HT1080 (cell line): ENCODE results near the gene APOF. TPM values are rescaled to one million over a fixed set of nuclear protein-coding genes. Genes with fewer than 3 reads are reported as not detected.
"Not testable (repeated sequence)": the region's sequence is repeated elsewhere in the genome, so short reads cannot be mapped to it uniquely, and the experiment has no call there.

ENCODE experiments used
- DNase-seq: peaks from one replicate; pipeline ENCODE4 v3.0.0-alpha.2; 2015; ENCODE audit warnings: low read depth
- polyA plus RNA-seq, 2 experiments: library from polyadenylated mRNA; depleted of rRNA; stranded (reverse); fragments of >200 nt; gene quantifications; 2 replicates each; pipeline ENCODE4 v1.2.3, GENCODE V29; 2015
- total RNA-seq: library from RNA; depleted of rRNA; stranded (reverse); fragments of >200 nt; shearing (Covaris generic); gene quantifications from 2 replicates; pipeline ENCODE4 v1.2.3, GENCODE V29; 2014; rRNA removed

The APOF gene
- total RNA-seq: not detected in 2 replicates
- polyA plus RNA-seq (2015; cell fraction: cytosol; rRNA removed): not detected in 2 replicates
- not detected in 2 replicates for polyA plus RNA-seq (2015; cell fraction: nucleus; rRNA removed)

GRCh38 chr12:56362130-56363059, at the start of gene APOF:
Gene APOF (minus strand): TSS chr12:56362857. CDS start chr12:56362745, 112 bp downstream.
- DNase-seq: no peak

GRCh38 chr12:56411781-56412639, 49.4 kb upstream of the APOF start:
- DNase-seq: no peak

DNA sequence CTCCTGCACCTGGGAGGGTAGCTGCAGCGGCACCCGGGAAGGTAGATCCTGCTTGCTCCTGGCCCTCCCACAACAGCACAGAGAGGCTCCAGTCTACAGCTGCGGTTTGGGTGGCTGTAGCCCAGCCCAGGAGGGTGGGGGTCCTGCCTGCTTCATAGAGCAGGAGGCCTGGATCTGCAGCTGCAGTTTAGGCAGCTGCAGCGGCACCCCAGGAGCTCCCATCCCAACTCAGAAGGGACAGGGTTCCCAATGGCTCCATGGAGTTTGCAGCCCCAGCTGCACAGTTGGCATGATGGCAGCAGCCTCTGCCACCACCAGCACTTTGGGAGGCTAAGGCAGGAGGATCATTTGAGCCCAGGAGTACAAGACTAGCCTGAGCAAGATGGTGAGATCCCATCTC, 48.1 kb upstream of the APOF start:
- DNase-seq: no peak

DNA sequence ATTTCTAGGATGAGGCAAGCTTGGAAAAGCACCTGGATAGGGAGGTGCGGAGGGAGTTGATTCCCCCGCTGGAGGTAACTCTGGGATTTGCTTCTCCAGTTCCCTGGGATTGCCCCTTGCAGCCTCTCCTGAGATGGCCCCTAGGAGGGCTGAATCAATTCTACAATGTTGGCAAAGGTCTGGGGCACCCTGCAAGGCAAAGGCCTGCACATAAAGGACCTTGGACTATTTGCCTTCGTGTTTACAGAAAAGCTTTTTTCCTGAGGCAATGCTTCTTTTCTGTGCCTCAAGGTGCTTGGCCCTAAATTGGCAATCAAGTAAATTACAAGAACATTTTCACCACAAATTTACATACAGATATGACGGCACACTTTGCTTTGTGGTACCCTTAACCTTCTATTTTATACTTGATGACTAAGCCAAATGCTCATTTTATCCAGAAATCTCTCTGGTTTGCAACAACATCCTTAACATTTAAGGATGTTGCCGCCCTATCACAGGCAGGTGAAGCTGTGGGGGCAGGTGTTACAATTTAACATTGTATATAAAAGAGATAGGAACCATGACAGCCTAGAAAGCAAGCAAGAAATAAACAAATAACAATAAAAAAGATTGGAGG, 46.3 kb upstream of the APOF start:
- DNase-seq: no peak

GRCh38 chr12:56404227-56404626, 41.6 kb upstream of the APOF start:
- not testable (repeated sequence) for DNase-seq

GRCh38 chr12:56401612-56402011, 39.0 kb upstream of the APOF start:
- DNase-seq: not testable (repeated sequence)

- DNase-seq: not testable (repeated sequence)
Observed at GRCh38 chr12:56401125-56401524, 38.5 kb upstream of the APOF start.

GRCh38 chr12:56399466-56399865, 36.8 kb upstream of the APOF start:
- not testable (repeated sequence) for DNase-seq

DNA sequence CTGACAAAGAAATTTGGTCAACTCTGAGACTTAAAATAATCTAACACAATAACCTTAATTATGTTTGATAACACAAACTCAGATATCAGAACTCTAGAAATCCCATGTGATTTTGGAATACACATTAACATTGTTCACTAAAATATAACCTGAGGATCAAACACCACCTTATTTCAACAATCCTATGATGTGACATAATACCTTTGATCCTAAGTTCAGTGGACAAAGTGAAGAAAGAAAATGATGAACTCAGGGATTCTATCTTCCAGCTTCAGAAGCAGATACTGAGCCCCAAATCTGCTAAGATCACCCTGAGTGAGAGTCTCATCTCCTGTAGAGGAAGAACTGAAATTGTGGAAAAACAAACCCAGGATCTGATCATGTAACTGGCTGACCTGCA, 35.7 kb upstream of the APOF start:
- DNase-seq: no peak

DNA sequence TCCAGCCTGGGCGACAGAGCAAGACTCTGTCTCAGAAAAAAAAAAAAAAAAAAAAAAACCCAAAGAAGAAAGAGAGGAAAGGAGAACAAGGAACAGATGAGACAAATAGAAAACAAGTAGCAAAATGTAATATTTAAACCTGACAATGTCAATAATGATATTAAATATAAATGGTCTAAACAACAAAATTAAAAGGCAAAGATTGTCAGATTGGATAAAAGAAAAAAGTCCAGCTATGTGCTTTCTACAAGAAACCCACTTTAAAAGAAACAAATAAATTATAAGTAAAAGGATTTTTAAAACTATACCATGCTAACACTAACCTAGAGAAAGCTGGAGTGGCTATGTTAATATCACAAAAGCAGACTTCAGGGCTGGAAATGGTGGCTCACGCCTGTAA, 29.7 kb upstream of the APOF start:
- DNase-seq: no peak

DNA sequence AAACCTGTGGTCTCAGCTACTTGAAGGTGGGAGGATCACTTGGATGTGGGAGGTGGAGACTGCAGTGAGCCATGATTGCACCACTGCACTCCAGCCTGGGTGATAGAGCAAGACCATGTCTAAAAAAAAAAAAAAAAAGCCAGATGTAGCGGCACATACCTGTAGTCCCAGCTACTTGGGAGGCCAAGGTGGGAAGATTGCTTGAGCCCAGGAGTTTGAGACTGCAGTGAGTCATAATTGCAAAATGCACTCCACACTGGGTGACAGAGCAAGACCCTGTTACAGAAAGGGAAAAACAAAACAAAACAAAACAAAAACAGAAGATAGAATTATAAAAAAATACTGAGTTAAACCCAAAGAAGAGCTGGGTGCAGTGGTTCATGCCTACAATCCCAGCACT, 29.1 kb upstream of the APOF start:
- no peak for DNase-seq

GRCh38 chr12:56389412-56389811, 26.8 kb upstream of the APOF start:
- no peak for DNase-seq

DNA sequence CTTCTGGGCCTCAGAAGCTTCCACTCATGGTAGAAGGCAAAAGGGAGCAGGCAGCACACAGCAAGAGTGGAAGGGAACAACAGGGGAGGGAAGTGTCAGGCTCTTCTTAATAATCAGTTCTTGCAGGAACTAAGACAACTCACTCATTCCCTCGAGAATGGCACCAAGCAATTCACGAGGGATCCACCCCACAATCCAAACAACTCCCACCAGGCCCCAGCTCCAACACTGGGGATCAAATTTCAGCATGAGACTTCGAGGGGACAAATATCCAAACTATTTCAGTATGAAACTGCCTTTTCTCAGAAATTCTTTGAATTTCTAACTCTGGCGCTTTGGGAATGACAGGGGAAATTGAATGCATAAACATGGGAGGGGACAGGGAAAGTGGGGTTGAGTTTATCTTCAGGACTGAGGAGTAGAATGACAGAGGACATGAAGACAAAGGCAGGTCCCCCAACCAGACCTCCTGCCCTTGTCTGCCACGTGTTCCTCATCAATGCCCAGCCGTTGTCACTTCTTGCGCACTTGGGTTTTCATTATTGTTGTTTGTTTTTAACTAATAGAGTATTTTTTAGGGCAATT, 24.6 kb upstream of the APOF start:
- no peak for DNase-seq

DNA sequence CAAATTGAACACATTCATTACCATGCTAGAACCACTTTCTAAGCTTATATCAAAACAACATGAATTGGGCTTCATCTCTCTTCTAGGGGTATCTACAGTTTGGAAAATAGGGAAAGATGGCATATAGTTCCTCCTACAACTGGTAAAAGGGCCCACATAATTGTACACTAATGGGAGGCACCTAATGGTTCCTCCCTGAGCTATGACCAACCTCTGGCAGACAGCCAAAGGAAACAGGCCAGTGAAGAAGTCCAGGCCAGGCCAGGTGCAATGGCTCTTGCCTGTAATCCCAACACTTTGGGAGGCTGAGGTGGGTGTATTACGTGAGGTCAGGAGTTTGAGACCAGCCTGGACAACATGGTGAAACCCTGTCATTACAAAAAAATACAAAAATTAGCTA, 23.2 kb upstream of the APOF start:
- no peak for DNase-seq

DNA sequence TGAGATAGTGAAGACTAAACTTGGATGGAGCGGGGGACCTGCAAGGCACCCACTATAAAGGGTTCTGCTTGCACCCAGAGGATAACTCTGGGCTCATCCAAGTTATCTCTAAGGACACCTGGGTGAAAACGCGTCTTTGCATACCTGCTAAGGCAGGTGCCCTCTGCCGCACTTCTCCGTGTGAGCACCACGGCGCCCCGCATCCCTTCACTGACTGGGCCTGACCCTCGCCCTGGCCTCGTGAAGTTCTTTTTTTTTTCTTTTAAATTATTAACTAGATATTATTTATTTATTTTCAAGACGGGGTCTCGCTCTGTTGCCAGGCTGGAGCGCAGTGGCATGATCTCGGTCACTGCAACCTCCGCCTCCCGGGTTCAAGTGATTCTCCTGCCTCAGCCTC, 20.0 kb upstream of the APOF start:
- DNase-seq: no peak

DNA sequence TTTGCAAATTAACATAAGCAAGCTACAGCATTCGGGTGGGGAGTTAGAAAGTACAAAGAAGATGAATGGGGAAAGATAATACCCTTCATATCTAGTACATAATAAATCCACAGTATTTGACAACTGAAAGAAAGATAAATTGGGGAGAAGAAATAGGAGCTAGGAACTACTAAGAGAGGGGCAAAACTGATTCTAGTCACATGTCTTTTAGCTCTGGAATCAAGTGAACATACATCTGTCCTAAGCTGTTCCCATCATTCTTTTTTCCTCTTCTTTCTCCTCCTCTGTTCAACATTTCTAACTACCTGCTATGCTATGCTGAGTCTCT, 15.3 kb upstream of the APOF start:
- DNase-seq: no peak

GRCh38 chr12:56377310-56377988, 14.8 kb upstream of the APOF start:
- DNase-seq: peak; percentile 60

DNA sequence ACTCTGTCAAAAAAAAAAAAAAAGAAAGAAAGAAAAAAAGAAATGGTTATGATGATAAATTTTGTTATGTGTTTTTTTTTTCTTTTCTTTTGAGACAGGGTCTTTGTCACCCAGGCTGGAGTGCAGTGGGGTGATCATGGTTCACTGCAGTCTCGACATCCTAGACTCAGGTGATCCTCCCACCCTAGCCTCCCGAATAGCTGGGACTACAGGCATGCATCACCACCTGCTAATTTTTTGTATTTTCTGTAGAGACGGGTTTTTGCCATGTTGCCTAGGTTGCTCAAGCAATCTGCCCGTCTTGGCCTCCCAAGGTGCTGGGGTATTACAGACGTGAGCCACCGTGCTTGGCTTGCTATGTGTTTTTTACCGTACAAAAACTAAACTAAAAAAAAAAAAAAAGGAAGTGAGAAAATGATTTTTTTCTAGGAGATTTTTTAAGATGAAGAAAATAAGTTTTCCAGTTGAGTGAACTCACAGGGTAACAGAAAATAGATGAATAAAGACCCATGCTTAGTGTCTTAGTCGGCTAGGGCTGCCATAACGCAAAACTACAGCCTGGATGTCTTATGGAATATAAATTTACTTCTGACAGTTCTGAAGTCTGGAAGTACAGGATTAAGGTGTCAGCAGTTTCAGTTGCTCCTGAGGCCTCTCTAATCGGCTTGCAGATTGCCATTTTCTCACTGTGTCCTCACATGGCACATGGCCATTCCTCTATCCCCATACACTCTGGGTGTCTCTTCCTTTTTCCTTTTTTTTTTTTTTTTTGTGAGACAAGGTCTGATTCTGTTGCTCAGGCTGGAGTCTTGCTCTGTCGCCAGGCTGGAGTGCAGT, 13.2 kb upstream of the APOF start:
- DNase-seq: no peak

GRCh38 chr12:56374726-56375597, 12.3 kb upstream of the APOF start:
- DNase-seq: no peak
